ENCODE measurements around the gene RRAGC. TPM values are rescaled to one million over a fixed set of nuclear protein-coding genes. Genes with fewer than 3 reads are reported as not detected.

Gene RRAGC
- total RNA-seq, 1 experiment from 2014 or later, result 11.4 TPM

DNA sequence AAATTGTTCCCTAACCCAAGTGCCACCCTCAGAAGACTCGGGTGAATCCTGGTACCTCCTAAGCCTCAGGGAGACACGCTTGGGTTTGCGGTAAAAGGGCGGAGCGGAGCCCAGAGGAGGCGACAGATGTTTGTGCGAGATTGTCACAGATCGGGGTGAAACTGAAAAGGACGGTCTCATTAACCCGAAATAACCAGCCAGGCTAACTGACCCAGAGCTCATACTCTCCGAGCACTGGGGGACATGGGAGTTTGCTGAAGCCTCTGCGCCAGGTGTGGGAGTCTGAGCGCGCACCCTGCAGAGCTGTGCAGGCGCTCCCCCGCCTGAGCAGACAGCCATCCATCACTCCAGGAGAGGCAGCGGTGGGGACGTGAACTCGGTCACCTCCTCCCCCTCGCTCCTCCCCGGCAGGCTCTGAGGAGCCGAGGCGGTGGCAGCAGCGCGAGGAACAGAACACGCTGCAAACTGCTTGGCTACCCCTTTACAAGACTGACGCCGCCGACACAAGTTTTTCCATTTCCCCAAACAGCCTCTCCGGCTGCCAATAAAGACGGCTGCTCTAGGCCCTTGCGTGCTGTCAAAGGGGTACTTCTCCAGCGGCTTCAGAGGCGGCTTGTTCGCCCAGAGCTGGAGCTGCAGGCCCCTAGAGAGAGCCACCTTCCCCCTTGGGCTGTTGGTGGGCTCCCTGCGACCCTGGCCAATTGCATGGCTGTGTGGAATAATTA, 43.5 kb downstream of the RRAGC start:
- peaks cover 32% of the 10 kb centered on the region for H3K27me3 Mint-ChIP-seq (ENCODE audit: low read depth)
- CTCF ChIA-PET, result no interaction called here
- peaks cover 30% of the 10 kb centered on the region for H3K4me1 Mint-ChIP-seq
- H3K27ac Mint-ChIP-seq, result no peak overlapping the region
- peaks cover 3% of the 10 kb centered on the region; the same call in 1 of the 2 replicates for H3K36me3 Mint-ChIP-seq
- DNase-seq (ENCODE audit: low spot score) (no peak), ATAC-seq (no peak)
- POLR2A ChIA-PET, result no interaction called here
- no peak overlapping the region for H3K4me3 Mint-ChIP-seq
- H3K9me3 Mint-ChIP-seq, result peaks cover 7% of the 10 kb centered on the region
- TF ChIP-seq FOXK1 (CRISPR knock-in tag; IDR thresholded peaks at IDR 0.05), result no peak
- TF ChIP-seq HMGA2 (CRISPR knock-in tag; IDR thresholded peaks at IDR 0.05), result no peak
- TF ChIP-seq RORB (CRISPR knock-in tag; IDR thresholded peaks at IDR 0.05), result no peak
- TF ChIP-seq FOXP1 (CRISPR knock-in tag; IDR thresholded peaks at IDR 0.05; ENCODE audit: borderline replicate concordance), result peak; percentile 28; the same call in 1 of the 2 replicates
- TF ChIP-seq FOXJ3 (CRISPR knock-in tag; IDR thresholded peaks at IDR 0.05; ENCODE audit: borderline replicate concordance), result no peak
- TF ChIP-seq, protein P1, sequence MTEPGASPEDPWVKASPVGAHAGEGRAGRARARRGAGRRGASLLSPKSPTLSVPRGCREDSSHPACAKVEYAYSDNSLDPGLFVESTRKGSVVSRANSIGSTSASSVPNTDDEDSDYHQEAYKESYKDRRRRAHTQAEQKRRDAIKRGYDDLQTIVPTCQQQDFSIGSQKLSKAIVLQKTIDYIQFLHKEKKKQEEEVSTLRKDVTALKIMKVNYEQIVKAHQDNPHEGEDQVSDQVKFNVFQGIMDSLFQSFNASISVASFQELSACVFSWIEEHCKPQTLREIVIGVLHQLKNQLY (CRISPR knock-in tag; IDR thresholded peaks at IDR 0.05), result no peak

DNA sequence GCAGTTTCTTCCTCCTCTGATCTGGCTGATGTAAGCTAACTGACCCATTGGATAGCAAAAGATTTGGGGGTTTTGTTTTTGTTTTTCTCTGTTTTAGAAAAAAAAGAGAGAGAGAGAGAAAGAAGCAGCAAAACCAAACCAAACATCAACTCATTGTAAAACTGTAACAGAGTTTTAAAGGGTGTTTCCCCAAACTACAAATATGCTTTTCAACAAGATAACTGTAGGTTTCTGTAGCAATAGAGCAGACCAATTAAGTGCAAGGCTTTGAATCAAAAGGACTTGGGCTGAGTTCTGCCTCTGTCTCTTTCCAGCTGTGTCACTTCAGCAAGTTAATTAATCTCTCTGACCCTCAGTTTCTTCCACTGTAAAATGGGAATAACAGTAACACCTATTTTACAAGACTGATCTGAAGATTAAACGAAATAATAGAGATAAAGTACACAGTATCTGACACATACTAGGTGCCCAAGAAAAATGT, 44.5 kb downstream of the RRAGC start:
- ChIA-PET CTCF (no interaction called here), POLR2A (interaction anchor here (0.5 kb wide), 1 partner anchor 8 kb away, joined by 6 read pairs; no protein-coding TSS in a partner anchor)
- Mint-ChIP-seq H3K9me3 (peaks cover 7% of the 10 kb centered on the region), H3K27ac (no peak overlapping the region), H3K4me3 (no peak overlapping the region), H3K4me1 (peaks cover 30% of the 10 kb centered on the region), H3K36me3 (peaks cover 3% of the 10 kb centered on the region; the same call in 1 of the 2 replicates), H3K27me3 (ENCODE audit: low read depth) (peaks cover 31% of the 10 kb centered on the region)
- ATAC-seq (no peak), DNase-seq (ENCODE audit: low spot score) (no peak)
- TF ChIP-seq, protein P2, sequence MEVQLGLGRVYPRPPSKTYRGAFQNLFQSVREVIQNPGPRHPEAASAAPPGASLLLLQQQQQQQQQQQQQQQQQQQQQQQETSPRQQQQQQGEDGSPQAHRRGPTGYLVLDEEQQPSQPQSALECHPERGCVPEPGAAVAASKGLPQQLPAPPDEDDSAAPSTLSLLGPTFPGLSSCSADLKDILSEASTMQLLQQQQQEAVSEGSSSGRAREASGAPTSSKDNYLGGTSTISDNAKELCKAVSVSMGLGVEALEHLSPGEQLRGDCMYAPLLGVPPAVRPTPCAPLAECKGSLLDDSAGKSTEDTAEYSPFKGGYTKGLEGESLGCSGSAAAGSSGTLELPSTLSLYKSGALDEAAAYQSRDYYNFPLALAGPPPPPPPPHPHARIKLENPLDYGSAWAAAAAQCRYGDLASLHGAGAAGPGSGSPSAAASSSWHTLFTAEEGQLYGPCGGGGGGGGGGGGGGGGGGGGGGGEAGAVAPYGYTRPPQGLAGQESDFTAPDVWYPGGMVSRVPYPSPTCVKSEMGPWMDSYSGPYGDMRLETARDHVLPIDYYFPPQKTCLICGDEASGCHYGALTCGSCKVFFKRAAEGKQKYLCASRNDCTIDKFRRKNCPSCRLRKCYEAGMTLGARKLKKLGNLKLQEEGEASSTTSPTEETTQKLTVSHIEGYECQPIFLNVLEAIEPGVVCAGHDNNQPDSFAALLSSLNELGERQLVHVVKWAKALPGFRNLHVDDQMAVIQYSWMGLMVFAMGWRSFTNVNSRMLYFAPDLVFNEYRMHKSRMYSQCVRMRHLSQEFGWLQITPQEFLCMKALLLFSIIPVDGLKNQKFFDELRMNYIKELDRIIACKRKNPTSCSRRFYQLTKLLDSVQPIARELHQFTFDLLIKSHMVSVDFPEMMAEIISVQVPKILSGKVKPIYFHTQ (CRISPR knock-in tag; IDR thresholded peaks at IDR 0.05), result no peak
- no peak for TF ChIP-seq FOXJ3 (CRISPR knock-in tag; IDR thresholded peaks at IDR 0.05; ENCODE audit: borderline replicate concordance)
- TF ChIP-seq, protein P3, sequence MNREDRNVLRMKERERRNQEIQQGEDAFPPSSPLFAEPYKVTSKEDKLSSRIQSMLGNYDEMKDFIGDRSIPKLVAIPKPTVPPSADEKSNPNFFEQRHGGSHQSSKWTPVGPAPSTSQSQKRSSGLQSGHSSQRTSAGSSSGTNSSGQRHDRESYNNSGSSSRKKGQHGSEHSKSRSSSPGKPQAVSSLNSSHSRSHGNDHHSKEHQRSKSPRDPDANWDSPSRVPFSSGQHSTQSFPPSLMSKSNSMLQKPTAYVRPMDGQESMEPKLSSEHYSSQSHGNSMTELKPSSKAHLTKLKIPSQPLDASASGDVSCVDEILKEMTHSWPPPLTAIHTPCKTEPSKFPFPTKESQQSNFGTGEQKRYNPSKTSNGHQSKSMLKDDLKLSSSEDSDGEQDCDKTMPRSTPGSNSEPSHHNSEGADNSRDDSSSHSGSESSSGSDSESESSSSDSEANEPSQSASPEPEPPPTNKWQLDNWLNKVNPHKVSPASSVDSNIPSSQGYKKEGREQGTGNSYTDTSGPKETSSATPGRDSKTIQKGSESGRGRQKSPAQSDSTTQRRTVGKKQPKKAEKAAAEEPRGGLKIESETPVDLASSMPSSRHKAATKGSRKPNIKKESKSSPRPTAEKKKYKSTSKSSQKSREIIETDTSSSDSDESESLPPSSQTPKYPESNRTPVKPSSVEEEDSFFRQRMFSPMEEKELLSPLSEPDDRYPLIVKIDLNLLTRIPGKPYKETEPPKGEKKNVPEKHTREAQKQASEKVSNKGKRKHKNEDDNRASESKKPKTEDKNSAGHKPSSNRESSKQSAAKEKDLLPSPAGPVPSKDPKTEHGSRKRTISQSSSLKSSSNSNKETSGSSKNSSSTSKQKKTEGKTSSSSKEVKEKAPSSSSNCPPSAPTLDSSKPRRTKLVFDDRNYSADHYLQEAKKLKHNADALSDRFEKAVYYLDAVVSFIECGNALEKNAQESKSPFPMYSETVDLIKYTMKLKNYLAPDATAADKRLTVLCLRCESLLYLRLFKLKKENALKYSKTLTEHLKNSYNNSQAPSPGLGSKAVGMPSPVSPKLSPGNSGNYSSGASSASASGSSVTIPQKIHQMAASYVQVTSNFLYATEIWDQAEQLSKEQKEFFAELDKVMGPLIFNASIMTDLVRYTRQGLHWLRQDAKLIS (CRISPR knock-in tag; IDR thresholded peaks at IDR 0.05; ENCODE audit: borderline replicate concordance), result no peak
- TF ChIP-seq, protein P4, sequence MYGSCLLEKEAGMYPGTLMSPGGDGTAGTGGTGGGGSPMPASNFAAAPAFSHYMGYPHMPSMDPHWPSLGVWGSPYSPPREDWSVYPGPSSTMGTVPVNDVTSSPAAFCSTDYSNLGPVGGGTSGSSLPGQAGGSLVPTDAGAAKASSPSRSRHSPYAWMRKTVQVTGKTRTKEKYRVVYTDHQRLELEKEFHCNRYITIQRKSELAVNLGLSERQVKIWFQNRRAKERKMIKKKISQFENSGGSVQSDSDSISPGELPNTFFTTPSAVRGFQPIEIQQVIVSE (CRISPR knock-in tag; IDR thresholded peaks at IDR 0.05; ENCODE audit: borderline replicate concordance), result no peak
- TF ChIP-seq, protein P5, sequence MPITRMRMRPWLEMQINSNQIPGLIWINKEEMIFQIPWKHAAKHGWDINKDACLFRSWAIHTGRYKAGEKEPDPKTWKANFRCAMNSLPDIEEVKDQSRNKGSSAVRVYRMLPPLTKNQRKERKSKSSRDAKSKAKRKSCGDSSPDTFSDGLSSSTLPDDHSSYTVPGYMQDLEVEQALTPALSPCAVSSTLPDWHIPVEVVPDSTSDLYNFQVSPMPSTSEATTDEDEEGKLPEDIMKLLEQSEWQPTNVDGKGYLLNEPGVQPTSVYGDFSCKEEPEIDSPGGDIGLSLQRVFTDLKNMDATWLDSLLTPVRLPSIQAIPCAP (CRISPR knock-in tag; IDR thresholded peaks at IDR 0.05), result no peak
- TF ChIP-seq, protein P1 (CRISPR knock-in tag; IDR thresholded peaks at IDR 0.05), result no peak
- TF ChIP-seq, protein P6, sequence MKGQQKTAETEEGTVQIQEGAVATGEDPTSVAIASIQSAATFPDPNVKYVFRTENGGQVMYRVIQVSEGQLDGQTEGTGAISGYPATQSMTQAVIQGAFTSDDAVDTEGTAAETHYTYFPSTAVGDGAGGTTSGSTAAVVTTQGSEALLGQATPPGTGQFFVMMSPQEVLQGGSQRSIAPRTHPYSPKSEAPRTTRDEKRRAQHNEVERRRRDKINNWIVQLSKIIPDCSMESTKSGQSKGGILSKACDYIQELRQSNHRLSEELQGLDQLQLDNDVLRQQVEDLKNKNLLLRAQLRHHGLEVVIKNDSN (CRISPR knock-in tag; IDR thresholded peaks at IDR 0.05), result no peak
- TF ChIP-seq, protein P7, sequence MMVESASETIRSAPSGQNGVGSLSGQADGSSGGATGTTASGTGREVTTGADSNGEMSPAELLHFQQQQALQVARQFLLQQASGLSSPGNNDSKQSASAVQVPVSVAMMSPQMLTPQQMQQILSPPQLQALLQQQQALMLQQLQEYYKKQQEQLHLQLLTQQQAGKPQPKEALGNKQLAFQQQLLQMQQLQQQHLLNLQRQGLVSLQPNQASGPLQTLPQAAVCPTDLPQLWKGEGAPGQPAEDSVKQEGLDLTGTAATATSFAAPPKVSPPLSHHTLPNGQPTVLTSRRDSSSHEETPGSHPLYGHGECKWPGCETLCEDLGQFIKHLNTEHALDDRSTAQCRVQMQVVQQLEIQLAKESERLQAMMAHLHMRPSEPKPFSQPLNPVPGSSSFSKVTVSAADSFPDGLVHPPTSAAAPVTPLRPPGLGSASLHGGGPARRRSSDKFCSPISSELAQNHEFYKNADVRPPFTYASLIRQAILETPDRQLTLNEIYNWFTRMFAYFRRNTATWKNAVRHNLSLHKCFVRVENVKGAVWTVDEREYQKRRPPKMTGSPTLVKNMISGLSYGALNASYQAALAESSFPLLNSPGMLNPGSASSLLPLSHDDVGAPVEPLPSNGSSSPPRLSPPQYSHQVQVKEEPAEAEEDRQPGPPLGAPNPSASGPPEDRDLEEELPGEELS (CRISPR knock-in tag; IDR thresholded peaks at IDR 0.05), result no peak
- TF ChIP-seq ZNF263 (CRISPR knock-in tag; IDR thresholded peaks at IDR 0.05; ENCODE audit: low read depth), result no peak
- TF ChIP-seq ZNF671 (CRISPR knock-in tag; IDR thresholded peaks at IDR 0.05), result no peak
- no peak for TF ChIP-seq JAZF1 (CRISPR knock-in tag; IDR thresholded peaks at IDR 0.05)
- TF ChIP-seq ZNF396 (CRISPR knock-in tag; IDR thresholded peaks at IDR 0.05; ENCODE audit: borderline replicate concordance), result no peak
- no peak for TF ChIP-seq KAT7 (CRISPR knock-in tag; IDR thresholded peaks at IDR 0.05; ENCODE audit: borderline replicate concordance)
- TF ChIP-seq ATF1 (CRISPR knock-in tag; IDR thresholded peaks at IDR 0.05), result no peak
- TF ChIP-seq, protein P8, sequence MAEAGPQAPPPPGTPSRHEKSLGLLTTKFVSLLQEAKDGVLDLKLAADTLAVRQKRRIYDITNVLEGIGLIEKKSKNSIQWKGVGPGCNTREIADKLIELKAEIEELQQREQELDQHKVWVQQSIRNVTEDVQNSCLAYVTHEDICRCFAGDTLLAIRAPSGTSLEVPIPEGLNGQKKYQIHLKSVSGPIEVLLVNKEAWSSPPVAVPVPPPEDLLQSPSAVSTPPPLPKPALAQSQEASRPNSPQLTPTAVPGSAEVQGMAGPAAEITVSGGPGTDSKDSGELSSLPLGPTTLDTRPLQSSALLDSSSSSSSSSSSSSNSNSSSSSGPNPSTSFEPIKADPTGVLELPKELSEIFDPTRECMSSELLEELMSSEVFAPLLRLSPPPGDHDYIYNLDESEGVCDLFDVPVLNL (CRISPR knock-in tag; IDR thresholded peaks at IDR 0.05; ENCODE audit: borderline replicate concordance, low read depth), result no peak
